Ramos (cell line): ENCODE data around the gene TRIO.

ENCODE experiments used
- in situ Hi-C: fragments of 300-500 bp; cut with MboI; formaldehyde crosslinking; loops from one replicate; pipeline ENCODE4 v1.14.3; 2022; ENCODE audit warnings: low sequenced_read_pairs; ENCODE audit not compliant: unreplicated experiment

TRIO gene

GRCh38 chr5:14479143-14479696 is 336.1 kb downstream of the TRIO start:
- in situ Hi-C loops: no loop called here

- in situ Hi-C loops: no loop called here
Observed at GRCh38 chr5:14481349-14481748, 338.2 kb downstream of the TRIO start.

GRCh38 chr5:14482085-14482484 is 338.9 kb downstream of the TRIO start:
- in situ Hi-C loops: no loop called here

GRCh38 chr5:14483504-14484157 is 340.5 kb downstream of the TRIO start:
- in situ Hi-C loops: no loop called here

GRCh38 chr5:14486486-14486885 is 343.3 kb downstream of the TRIO start:
- in situ Hi-C loops: no loop called here

GRCh38 chr5:14486996-14487896 is 344.1 kb downstream of the TRIO start:
- in situ Hi-C loops: no loop called here

GRCh38 chr5:14487897-14488570 is 344.9 kb downstream of the TRIO start:
- in situ Hi-C loops: no loop called here

GRCh38 chr5:14488709-14489108 is 345.6 kb downstream of the TRIO start:
- in situ Hi-C loops: no loop called here

- in situ Hi-C loops: no loop called here
Observed at GRCh38 chr5:14489643-14490042, 346.5 kb downstream of the TRIO start.

GRCh38 chr5:14490309-14490711 is 347.2 kb downstream of the TRIO start:
- in situ Hi-C loops: no loop called here

- in situ Hi-C loops: no loop called here
Observed at GRCh38 chr5:14491015-14491915, 348.1 kb downstream of the TRIO start.

GRCh38 chr5:14492331-14492964 is 349.3 kb downstream of the TRIO start:
- in situ Hi-C loops: no loop called here

- in situ Hi-C loops: no loop called here
Observed at GRCh38 chr5:14495301-14495700, 352.2 kb downstream of the TRIO start.

GRCh38 chr5:14497311-14497710 is 354.2 kb downstream of the TRIO start:
- in situ Hi-C loops: no loop called here

- in situ Hi-C loops: no loop called here
Observed at GRCh38 chr5:14501353-14502293, 358.5 kb downstream of the TRIO start.

GRCh38 chr5:14502294-14502690 is 359.1 kb downstream of the TRIO start:
- in situ Hi-C loops: no loop called here

GRCh38 chr5:14503017-14503680 is 360.0 kb downstream of the TRIO start:
- in situ Hi-C loops: no loop called here
